Measurements from ENCODE around the gene KCNC2.
"Not testable (repeated sequence)": the region's sequence is repeated elsewhere in the genome, so short reads cannot be mapped to it uniquely, and the experiment has no call there.

Gene KCNC2

DNA sequence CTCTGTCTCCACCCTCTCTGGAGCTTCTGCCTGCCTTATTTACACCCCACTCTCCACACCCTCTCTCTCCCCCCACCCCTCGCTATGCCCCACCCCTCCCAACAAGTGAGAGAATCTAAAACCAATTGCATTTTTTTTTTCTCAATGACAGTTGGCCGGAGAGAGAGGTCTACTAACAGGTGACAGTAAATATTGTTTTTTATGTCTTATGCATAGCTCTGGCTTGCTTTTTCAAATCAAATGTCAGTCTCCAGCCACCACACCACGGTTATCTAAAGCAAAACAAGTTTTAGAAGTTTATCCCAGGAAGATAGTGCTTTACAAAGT lies at the start of gene KCNC2:
Gene KCNC2, minus strand, starts transcription at position 28 of the 327 bp plus-strand sequence.
- DNase-seq: no peak

DNA sequence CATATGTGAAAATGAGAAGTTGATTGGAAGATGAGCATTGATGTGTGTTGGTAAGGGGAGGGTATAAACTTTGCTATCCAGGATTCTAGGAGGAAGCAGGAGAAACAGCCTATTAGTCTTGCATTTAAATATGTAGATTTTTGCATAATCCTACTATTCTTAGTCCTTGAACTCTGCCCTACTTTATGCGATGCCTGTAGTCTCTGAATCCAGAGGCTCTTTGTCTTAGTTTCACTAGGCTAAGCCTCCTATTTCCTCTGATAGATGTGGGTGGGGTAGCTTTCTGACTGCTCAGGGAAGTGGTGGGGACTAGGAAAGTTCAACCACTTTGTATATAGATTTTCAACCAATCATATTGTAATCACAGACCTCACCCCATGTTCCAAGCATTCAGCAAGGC lies 49.5 kb upstream of the KCNC2 start:
- DNase-seq: no peak

DNA sequence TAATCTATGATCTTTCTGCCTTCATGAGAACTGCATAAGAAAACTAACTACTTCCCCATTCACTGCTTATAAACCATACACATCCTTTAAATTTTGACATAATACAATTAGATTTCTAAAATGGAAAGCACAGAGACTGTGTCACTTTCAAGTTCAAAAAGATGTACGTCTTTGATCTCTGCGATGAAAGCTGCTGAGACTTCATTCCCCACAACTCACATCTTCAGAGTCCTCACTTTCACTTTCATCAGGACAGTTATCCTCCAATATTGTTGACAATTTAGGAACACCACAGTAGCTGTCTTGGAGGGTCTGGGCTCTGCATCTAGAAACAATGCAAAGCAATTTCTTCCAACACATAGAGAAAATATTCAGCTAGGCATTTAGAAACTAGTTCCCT lies 47.9 kb upstream of the KCNC2 start:
- DNase-seq: no peak

DNA sequence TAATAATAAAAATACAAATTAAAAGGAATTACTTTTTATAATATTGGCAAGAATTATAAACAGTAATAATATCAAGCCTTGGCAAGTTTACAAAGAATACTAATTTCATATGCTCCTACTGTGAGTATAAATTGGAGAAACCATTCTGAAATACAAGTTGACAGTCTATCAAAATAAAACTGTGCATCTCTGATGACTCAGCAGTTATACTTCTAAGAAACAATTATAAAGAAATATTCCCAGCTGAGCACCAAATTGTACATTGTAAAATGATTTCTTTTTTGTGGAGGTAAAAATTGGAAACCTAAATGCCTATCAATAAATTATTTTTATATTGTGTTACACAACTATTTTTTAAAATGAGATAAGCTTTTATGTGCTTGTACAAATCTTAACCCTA lies 35.5 kb upstream of the KCNC2 start:
- no peak for DNase-seq

DNA sequence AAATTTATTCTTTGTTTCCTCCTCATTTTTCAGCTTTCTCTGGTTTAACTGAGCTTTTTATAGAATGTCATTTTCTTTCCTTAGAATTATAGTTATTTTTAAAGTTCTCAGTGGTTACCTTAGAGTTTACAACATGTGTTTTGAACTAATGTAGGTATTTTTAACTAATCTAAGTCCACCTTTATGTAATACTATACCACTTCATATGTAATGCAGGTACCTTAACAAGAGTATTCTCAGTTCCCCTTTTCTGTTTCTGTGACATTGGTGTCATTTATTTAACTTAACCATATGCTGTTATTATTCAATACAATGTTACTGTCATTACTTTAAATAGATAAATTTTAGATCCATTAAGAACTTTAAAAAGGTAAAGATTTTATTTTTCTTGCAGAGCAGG lies 30.3 kb upstream of the KCNC2 start:
- DNase-seq: no peak

DNA sequence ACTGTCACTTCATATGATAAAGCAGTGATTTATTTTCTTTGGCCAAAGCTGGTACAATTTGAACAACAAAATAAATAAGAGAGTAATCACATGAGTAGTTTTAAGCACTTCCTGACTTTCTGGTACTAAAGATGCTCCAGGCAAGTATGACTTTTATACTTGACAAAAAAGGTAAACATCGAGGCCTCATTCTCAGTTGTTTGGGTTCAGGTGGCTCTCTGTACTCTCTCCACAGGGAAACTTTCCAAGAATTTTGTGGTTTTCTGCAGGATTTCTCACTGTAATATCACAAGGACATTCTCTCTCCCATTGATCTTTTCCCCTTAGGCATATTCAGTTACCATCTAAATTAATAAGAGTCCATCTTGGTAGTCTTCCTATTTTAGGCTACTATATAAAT lies 26.6 kb upstream of the KCNC2 start:
- DNase-seq: no peak

DNA sequence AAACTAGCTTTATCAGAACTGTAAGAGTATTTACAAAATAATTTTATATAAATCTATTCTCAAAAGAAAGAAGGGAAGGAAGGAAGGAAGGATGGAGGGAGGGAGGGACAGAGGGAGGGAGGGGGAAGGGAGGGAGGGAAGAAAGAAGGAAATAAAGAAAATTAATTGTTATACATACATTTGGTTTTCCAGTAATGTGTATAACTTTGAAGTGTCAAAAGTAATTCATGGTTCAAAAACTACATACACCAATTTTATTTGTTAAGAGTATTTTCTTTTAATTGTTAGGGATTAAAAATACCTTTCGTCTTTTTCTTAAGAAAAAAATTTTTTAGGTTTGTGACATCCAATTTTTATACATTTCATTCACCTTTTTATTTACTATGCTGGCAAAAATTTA lies 17.5 kb upstream of the KCNC2 start:
- DNase-seq: no peak

DNA sequence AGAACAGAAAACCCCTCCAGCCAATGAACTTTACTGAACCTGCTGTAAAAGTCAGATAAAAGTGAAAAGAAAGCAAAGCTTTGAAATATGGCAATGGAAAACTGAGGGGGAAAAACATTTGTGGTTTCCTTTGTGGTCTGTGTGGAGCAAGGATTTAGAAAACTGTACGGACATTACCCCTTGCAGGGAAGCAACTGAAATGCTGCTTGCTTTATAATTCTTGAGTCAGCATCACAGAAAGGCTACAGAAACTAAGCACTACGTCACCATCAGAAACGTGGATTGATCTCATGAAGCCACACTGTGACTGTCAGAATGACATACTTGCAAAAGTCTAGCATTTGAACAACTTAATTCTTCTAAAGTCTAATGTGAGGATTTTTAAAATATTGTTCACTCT lies 2.4 kb upstream of the KCNC2 start:
- DNase-seq: no peak

DNA sequence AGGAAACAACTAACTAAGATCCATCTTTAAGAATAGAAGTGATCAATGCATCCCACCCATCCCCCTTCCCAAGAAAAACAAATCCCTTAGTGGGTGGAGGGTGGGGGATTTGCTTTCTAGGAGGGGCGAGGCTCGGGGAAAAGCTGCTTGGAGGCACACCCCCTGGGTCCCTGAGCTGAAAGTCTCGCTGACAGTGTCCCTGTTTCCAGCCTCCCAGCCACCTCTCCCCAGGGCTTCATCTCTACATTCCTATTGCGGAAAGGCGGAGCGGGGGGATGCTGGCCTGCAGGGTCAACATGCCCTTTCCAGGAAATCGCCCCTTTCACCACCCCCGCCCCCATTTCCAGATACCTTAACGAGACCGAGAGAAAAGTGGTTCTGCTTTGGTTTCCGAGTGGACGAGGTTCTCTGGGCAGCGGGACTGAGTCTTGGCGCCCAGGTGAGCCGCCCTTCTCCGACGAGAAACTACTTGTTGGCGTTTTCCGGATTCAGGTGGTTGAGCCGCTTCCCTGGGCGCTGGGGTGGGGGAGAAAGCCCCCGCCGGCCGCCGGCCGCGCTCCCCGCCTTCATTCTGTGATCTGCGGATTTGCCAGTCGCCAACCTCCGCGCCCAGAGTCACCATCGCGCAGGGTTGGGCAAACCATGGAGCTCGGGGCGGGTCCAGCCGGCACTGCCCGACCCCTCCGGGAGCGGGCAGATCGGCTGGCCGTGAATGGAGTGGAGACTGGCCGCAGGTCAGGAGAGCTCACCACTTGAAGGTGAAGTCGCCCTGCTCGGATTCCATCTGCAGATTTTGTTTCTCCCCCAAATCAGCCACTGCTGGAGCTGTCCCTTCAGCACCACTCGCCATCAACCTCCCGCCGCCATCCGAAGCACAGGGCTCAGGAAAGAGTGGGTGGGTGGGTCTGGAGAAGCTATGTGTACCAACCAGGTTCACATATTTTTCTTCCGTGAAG lies 505 bp downstream of the KCNC2 start:
- DNase-seq: peak; percentile 6

DNA sequence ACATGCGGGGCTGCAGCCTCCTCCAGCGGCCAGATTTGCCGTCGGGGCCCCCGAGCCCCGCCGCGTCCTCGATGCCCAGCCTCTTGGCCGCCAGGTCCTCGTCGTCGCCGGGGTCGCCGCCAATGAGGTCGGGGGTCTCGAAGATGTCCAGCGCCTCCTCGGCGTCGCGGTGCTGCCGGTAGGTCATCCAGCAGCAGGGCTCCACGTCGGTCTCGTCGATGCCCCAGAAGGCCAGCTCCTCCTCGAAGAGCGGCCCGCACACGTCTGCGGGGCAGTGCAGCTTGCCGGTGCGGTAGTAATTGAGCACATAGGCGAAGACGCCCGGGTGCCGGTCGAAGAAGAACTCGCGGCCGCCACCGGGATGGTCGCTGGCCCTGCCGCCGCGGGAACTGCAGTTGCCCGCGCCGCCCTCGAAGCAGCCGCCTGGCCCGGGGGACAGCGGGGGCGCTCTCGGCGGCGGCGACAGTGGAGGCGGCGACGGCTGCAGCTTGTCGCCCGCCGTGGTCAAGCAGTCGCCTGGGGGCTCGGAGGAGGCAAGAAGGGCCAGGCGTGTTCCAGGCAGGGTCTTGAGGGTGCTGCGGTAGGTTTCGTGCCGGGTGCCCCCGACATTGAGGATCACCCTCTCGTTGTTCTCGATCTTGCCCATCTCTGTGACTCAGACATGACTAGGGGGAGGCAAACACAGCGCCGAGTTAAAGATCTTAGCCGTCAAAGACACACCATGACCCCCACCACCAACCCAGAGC lies 2.1 kb downstream of the KCNC2 start:
- no peak for DNase-seq

DNA sequence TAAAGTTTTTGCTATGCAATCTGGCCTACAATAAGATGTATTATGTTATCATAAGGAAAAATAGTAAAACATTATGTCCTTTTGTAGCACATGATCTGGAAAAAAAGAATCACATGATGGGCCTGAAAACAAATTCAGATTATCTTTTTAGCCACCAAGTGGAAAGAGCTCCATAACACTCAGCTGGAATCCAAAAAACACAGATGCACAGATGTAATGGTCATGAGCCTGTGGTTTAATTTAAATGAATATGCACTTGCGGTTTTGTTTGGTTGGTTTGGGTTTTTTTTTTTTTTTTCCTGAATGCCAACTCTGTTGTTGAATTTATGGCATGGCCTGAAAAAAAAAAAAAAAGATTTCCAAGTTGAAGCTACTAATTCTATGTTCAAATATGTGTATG lies 4.1 kb downstream of the KCNC2 start:
- no peak for DNase-seq

DNA sequence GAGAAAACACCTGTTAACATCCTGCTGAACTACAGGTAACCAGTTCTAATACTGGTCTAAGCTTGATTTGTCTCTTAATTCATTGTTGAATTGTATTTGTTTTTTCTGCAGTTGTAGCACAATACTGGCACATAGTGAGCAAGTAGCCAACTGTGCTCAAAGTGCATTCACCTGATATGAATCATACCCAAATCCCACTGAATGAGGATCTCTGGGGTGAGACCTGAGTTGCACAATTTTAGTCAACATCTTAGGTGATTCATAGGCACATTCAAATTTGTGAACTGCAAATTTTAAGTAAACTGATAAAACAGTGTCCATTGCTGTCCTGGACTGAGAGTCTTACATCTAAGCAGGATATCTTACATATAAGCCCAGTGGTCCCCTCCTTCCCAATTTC lies 12.8 kb downstream of the KCNC2 start:
- DNase-seq: no peak

DNA sequence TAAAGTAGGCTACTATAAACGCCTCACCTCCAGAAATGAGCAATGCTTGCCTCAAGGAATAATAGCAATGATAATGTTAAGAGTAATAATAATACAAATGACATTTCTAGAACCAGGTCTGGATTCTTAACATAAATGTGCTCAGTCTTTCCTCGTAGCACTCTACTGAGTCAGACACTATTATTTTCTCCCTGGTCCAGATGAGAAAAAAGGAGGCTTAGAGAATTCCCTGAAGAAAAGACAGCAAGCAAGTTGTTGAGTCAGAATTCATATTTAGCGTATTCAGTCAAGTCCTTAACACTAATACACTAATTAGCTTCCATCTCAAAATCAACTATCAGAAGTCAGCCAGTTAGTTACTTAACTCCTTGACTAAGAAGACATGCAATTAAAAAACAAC lies 13.2 kb downstream of the KCNC2 start:
- DNase-seq: no peak

DNA sequence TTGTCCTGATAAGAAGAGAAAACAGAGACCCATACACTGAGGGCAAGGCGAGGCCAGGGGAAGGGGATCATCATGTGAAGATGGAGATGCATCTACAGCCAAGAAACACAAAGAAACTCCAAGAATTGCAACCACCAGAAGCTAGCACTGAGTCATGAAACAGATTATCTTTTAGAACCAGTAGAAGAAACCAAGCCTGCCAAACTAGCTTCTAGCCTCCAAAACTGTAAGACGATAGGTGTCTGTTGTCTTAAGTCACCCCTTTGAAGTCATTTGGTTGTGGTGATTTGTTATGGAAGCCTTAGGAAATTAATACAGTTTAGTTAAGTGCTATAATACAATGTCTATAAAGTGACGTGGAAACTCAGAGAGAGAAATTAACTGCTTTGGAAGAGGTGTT lies 15.4 kb downstream of the KCNC2 start:
- DNase-seq: no peak

DNA sequence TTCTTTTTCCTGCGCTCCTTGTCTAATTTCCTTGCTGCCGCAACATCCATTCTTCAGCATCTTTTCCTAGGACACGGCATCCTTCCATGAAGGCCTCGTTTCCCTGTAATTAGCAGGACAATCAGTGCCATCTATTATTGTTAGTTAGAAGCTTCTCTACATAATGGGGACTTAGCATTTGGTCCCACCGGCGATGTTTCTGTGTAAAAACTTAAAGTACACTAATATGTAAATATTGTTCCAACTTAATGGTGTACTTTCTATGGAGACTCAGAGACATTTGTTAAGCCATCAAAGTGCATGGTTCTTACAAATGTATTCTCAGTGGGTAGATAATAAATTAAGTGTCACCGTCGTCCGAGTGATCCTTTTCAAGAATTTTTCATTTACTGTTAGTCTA lies 17.4 kb downstream of the KCNC2 start:
- no peak for DNase-seq

DNA sequence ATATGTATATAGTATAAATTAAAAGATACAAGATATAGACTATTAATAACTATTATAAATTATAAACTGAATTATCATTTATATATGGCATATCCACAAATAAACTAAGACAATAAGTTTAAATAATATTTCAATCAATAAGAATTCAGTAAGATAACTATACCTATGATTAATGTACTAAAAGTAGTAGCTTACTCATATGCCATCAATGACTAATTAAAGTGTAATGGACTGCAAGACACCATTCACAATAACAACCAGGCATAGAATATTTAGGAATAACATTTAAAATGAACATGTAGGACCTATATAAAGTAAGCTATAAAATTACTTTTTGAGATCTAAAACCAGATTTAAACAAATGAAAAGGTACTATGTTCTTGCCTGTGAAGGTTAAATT lies 18.8 kb downstream of the KCNC2 start:
- DNase-seq: no peak

DNA sequence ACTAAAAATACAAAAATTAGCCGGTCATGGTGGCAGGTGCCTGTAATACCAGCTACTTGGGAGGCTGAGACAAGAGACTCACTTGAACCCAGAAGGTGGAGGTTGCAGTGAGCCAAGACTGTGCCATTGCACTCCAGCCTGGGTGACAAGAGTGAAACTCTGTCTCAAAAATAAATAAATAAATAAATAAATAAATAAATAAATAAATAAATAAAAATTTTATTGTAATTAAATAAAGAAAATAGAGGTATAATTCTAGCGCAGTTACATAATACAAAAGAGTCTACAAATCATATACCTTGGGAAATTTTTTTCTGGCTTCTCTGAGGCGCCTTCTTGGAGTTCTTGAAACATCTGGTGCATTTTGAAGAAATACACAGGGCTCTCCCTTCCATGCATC lies 23.8 kb downstream of the KCNC2 start:
- DNase-seq: not testable (repeated sequence)

DNA sequence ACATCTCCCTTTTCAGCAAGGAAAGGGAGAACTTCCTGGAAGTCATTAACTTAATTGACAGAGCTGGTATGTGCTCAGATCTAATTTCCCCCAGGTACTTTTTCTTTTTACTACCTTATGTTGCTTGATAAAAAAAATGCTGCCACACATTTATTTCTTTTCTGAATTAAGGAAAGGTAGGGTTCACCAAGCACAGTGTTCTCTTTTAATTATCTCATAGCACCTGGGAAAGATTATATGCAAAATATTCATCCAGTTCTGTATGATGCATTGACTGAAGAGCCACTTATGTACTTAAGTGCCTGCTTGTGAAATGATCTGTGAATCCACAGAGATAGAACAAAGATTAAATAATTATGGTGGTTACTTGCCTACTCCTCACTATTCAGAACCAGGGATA lies 25.1 kb downstream of the KCNC2 start:
- DNase-seq: no peak

DNA sequence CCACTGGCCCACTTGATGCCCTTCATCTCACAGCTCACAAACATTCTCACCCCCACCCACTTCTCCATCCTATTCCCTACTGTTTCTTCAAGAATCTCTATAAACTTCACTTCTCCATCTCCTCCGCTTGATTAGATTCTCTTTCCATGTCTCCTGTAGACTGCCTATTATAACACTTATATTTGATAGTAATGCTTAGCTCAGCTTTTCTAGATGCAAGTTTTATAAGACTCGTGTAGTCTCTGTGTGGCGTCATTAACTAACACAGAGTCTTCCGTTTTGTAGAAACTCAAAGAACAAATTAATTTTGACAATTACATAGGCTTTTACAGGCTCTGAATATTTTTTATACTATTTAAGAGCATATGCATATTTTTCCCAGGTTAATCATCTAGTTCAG lies 25.7 kb downstream of the KCNC2 start:
- DNase-seq: no peak

DNA sequence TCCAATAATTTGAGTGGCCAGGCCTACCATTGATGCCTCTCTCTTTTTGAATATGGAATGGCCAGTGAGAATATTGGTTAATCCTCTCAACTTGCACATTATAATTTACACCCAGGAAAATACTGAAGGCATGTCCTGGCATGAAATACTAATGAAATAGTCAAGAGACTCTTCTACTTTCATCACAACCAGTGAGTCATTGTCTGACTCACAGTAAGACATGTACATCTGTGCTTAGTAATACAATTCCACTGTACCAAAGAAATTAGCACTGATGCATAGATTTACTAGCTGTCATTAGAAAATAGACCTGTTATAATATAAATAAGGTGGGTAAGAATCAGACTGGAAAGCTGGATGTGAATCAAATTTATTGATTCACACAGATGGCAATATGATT lies 31.6 kb downstream of the KCNC2 start:
- no peak for DNase-seq

DNA sequence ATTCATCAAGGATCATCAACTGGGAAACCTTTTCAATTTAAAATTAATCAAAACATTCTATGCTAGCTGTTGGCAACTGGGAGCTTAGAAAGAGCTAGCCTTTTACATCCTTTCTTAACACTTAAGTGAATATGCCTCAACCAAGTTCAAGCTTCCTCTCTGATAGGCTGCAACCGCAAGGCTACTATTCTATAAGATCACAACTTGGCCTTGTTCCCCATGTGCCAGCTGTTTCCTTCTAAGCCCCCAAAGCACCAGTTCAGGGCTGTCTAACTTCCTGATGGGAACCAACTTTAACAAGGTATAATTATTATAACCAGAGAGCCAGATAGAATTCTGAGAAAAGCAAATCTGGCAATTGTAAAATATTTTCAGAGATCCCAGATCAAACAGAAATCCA lies 37.0 kb downstream of the KCNC2 start:
- DNase-seq: no peak

DNA sequence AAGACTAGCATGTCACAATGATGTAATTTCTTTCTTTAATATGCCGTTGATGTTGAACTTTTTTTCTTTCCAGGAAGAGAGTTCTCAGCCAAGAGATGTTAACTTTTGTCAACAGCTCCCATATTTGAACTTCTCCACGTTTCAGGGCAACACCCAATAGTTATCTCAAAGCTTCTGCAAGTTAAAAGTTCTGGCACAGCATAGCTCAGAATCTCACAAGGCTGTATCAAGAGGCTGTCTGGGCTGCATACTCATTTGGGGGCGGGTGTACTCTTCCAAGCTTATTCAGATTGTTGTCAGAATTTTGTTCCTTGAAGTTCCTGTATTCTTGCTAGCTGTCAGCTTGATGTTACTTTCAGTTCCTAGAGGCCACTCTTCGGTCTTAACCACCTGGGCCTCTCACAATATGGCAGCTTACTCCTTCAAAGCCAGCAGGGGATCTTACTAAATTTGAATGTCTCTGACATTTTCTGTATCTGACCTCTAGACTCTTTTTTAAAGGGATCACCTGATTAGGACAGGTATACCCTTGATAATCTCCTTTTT lies 38.9 kb downstream of the KCNC2 start:
- no peak for DNase-seq

DNA sequence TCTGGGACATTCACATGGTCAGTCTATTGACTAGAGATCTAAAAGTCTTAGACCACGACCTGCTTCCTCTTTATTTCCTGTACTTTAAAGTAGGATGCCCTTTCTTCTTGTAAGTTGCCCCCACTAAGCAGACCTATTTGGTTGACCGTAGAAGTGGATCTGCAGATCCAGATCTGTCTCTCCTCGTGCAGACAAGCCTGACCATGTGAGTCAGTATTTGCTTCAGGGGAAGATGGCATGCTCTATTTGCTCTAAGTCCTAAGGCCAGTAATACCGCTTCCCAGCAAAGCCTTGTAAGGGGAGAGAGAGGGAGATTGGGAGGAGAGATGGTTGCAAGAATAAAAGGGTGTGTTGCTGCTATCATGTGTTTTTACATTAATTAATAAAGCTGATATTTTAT lies 46.8 kb downstream of the KCNC2 start:
- DNase-seq: no peak

DNA sequence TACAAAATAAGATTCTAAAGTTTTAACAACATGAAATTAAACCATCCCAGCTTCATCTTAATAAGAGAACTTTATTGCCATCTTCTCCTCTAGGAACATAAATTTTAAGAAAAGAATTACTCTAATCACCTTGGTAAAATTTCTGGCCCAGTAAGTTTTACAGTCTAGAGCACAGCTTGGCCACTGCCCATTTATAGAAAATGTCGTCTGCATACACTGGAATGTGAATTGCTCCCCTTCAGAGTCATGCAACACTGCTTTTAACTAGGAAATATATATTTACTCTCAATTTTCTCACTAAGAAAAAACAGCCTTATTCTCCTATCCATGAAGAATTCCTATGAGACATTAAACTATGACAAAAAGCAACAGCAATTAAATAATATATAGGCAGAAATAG lies 48.2 kb downstream of the KCNC2 start:
- no peak for DNase-seq

All from T1000 (cell line).